ENCODE measurements around the gene HNF1B.
A peak's percentile ranks its signal among the peaks of the same experiment; 100 is the strongest.
"Not testable (repeated sequence)": the region's sequence is repeated elsewhere in the genome, so short reads cannot be mapped to it uniquely, and the experiment has no call there.

HNF1B gene

GRCh38 chr17:37744961-37745800 is at the start of gene HNF1B:
HNF1B (minus strand) TSS chr17:37745059; CDS start chr17:37744884, 175 bp downstream.
- DNase-seq (ENCODE audit: low spot score) = no peak

- DNase-seq (ENCODE audit: low spot score) = peak; percentile 35
Measured at GRCh38 chr17:37792787-37793186, 47.9 kb upstream of the HNF1B start.

- no peak for DNase-seq (ENCODE audit: low spot score)
Measured at GRCh38 chr17:37791447-37792399, 46.9 kb upstream of the HNF1B start.

- DNase-seq (ENCODE audit: low spot score) = no peak
Measured at GRCh38 chr17:37789771-37790541, 45.1 kb upstream of the HNF1B start.

- no peak for DNase-seq (ENCODE audit: low spot score)
Measured at GRCh38 chr17:37789021-37789565, 44.2 kb upstream of the HNF1B start.

GRCh38 chr17:37788526-37788925 is 43.7 kb upstream of the HNF1B start:
- no peak for DNase-seq (ENCODE audit: low spot score)

GRCh38 chr17:37787055-37787757 is 42.3 kb upstream of the HNF1B start:
- no peak for DNase-seq (ENCODE audit: low spot score)

- DNase-seq (ENCODE audit: low spot score) = no peak
Measured at GRCh38 chr17:37786481-37786880, 41.6 kb upstream of the HNF1B start.

- DNase-seq (ENCODE audit: low spot score) = not testable (repeated sequence)
Measured at GRCh38 chr17:37782460-37782859, 37.6 kb upstream of the HNF1B start.

- DNase-seq (ENCODE audit: low spot score) = no peak
Measured at GRCh38 chr17:37781451-37781850, 36.6 kb upstream of the HNF1B start.

- DNase-seq (ENCODE audit: low spot score) = no peak
Measured at GRCh38 chr17:37779554-37779953, 34.7 kb upstream of the HNF1B start.

GRCh38 chr17:37774504-37774903 is 29.6 kb upstream of the HNF1B start:
- DNase-seq (ENCODE audit: low spot score) = no peak

- no peak for DNase-seq (ENCODE audit: low spot score)
Measured at GRCh38 chr17:37772982-37773381, 28.1 kb upstream of the HNF1B start.

- peak; percentile 52 for DNase-seq (ENCODE audit: low spot score)
Measured at GRCh38 chr17:37770631-37771518, 26.0 kb upstream of the HNF1B start.

GRCh38 chr17:37769050-37769449 is 24.2 kb upstream of the HNF1B start:
- DNase-seq (ENCODE audit: low spot score) = no peak

- no peak for DNase-seq (ENCODE audit: low spot score)
Measured at GRCh38 chr17:37768438-37768837, 23.6 kb upstream of the HNF1B start.

GRCh38 chr17:37766971-37767370 is 22.1 kb upstream of the HNF1B start:
- DNase-seq (ENCODE audit: low spot score) = no peak

GRCh38 chr17:37764383-37764782 is 19.5 kb upstream of the HNF1B start:
- no peak for DNase-seq (ENCODE audit: low spot score)

- DNase-seq (ENCODE audit: low spot score) = no peak
Measured at GRCh38 chr17:37762666-37763065, 17.8 kb upstream of the HNF1B start.

- DNase-seq (ENCODE audit: low spot score) = no peak
Measured at GRCh38 chr17:37761961-37762360, 17.1 kb upstream of the HNF1B start.

Measured in COLO829 (cell line).